Measurements from ENCODE around the gene FAM83F.

- TF ChIP-seq CTCF (IDR thresholded peaks at IDR 0.05) (no peak), POLR2A (IDR thresholded peaks at IDR 0.05) (no peak)
Measured at GRCh38 chr22:40029189-40029890, 34.6 kb downstream of the FAM83F start.
